NCI-H187 treated with DMSO at 0.1 percent for 48 hours (cell line): ENCODE results near the gene SH3RF3.

Source experiments
- DNase-seq: peaks from one replicate; lab custom pipeline; 2025; lab: John Stamatoyannopoulos, UW

The SH3RF3 gene

DNA sequence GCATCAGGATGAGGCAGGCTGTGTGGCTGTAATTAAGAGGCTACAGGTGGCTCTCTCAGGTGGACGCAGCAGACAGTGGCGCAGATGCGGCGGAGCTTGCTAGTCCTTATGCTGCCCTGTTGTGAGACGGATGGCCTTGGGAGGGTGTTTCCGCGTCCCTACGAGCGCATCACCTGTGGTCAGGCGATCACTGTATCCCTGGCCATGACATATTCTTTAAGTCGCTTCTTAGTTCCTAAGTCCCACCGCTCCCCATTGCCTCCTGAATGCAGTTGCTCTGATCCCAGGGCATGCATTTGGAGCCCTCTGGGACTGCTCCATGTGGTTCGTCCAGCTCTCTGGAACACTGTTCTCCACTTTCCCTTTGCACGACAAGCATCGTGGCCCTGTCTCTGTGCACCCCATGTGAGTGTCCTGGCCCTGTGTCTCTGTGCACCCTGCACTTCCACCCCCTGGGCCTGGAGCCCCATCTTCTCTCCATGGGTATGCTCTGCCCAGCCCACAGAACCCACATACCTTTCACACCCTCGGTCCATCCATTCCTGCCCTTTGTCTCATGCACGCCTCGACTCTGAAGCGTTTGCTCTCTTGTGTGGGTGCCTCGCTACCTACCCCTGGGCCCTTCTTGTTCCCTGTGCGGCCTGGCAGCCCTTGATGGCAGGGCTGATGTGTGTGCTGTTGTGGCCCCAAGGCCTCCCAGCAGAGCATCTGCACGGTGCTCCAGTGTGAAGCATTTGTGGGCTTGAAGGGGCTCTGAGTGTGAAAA, 74.4 kb downstream of the SH3RF3 start:
- DNase-seq, result no peak

- no peak for DNase-seq
Observed at GRCh38 chr2:109204412-109204811, 75.4 kb downstream of the SH3RF3 start.

- DNase-seq, result no peak
Observed at GRCh38 chr2:109205447-109205846, 76.4 kb downstream of the SH3RF3 start.

- no peak for DNase-seq
Observed at GRCh38 chr2:109206569-109207146, 77.7 kb downstream of the SH3RF3 start.

GRCh38 chr2:109207176-109207575, 78.2 kb downstream of the SH3RF3 start:
- DNase-seq, result no peak

GRCh38 chr2:109208071-109208950, 79.3 kb downstream of the SH3RF3 start:
- no peak for DNase-seq

DNA sequence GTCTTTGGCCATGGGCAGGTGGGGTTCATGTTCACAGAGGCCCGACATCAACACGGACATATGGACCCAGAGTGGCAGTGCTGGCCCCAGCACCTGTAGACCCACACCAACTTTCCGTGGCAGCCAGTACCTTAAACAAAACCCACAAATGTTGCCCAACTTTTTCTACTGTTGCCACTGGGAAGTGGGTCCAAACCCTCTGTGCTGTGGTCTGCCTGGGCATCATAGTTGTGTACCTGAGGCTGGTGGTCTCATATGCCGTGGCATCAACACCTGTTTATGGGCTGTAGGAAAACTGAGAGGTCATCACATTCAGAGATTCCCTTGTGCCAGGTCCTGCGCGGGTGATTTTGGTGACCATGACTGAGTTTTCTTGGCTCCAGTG, 79.9 kb downstream of the SH3RF3 start:
- DNase-seq, result no peak

DNA sequence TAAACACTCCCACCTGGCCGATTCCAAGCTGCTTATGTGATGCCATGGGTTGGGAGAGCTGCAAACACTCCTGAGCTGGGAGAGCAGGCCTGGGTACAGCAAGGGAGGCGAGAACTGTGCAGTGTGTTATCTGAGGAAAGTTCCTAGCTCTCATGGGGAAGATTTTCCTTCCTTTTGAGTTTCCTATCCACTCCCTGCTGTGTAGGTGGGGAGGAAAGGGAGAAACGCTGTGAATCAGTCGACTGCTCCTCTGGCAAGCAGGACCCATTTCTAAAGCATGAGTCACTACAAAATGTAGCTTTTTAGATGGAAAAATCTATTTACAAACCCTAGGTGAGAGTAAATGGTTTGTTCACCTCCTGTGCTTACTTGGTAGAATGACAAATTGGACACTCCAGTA, 80.4 kb downstream of the SH3RF3 start:
- DNase-seq, result no peak

GRCh38 chr2:109209941-109210340, 80.9 kb downstream of the SH3RF3 start:
- DNase-seq, result no peak

DNA sequence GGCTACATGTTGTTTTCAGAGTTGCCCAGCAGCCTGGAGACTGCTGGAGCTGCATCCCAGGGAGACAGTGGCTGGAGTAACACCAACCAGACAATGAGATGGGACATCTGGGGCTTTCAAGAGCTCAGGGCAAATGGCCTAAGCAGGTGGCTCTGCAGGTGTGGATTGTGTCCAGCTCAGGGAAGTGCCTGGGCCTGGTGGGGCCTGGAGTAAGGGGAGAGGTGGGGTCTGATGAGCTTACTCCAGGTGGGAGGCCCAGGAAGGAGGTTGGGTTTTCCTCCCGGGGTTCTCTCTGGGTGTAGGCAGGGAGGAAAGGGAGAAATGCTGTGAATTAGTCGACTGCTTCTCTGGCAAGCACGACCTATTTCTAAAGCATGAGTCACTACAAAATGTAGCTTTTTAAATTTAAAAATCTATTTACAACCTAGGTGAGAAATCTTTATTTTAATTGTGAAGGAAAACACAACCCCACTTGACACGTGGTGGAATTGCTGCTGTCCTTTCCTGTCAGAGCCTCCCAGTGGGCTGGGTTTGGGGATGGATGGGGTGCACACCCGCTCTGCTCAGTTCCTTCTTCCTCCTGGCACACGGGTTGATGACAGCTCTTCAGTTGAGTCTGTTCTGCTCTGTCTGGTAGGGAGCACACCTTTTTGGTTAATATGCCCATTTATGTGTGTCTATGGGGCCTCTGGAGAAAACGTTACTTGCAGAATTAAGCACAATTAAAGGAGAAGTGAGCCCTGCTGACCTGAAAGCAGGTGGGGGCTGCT, 81.6 kb downstream of the SH3RF3 start:
- no peak for DNase-seq

DNA sequence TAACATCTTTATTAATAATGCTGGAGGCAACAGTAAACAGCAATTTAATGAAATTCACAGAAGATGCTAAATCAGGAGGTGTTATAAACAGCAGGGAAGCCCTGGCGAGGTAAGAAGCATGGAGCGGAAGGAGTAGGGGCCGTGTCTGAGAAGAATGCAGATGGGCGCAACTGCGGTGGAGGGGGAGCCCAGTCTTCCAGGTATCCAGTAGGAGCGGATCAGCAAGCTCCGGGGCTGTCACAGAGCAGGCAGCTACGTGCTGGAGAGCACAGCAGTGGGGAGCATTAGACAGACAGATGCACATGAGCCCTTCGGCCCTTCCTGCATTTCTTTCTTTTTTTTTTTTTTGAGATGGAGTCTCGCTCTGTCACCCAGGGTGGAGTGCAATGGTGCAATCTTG, 82.3 kb downstream of the SH3RF3 start:
- DNase-seq, result no peak

- no peak for DNase-seq
Observed at GRCh38 chr2:109212836-109213563, 84.0 kb downstream of the SH3RF3 start.

DNA sequence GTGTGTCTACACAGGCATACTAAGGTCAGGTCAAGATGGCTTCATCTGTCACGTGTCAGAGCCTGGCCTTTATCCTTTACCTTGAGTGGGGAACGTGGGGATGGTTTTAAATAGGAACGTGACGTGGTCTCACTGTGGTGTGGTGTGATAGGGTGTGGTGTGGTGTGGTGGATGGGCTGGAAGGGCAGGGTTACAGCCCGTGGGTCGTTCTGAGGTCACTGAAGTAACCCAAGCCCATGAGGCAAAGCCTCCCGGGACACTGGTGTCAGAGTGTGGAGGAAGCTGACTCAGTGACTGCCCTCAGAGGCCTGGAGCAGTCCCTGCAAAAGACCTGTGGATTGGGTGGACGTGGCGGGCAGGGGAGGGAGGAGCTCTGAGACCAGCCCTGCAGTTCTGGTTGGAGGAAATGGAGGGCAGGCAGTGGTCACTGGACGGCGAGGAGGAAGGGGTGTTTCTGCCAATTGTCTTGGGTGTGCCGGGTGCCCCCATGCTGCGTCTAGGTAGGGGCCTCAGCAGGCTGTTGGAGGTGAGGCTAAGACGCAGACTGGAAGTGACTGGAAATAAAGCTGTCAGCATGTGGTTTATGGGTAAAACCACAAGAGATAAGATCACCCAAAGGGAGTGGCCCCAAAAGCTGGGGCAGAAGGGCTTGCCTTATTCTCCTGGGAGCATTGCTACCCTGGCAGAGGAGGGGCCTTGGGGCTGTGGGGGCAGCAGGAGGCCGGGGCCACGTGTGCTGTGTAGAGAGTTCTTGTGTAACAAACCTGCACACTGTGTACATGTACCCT, 84.8 kb downstream of the SH3RF3 start:
- no peak for DNase-seq

GRCh38 chr2:109214651-109215371, 85.8 kb downstream of the SH3RF3 start:
- DNase-seq, result no peak

DNA sequence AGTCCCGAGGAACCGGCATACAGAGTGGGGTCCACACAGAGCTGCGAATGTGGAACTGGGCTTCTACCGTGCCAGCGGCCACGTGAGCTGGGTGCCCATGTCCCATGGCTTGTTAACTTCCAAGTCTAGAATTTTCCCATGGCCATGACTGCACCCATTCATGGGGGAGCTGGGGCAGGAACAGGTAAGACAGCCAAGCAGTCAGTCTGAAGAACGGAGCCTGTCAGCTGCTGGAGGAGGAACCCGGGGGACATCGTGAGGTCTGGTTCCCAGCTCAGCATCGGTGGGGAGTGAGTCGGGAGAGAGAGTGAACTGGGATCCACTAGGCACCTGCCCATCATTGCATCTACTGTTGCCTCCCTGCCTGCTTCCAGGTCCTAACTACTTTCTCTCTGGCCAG, 86.9 kb downstream of the SH3RF3 start:
- DNase-seq, result no peak

GRCh38 chr2:109216332-109216731, 87.3 kb downstream of the SH3RF3 start:
- no peak for DNase-seq

GRCh38 chr2:109217362-109218086, 88.5 kb downstream of the SH3RF3 start:
- DNase-seq, result no peak

DNA sequence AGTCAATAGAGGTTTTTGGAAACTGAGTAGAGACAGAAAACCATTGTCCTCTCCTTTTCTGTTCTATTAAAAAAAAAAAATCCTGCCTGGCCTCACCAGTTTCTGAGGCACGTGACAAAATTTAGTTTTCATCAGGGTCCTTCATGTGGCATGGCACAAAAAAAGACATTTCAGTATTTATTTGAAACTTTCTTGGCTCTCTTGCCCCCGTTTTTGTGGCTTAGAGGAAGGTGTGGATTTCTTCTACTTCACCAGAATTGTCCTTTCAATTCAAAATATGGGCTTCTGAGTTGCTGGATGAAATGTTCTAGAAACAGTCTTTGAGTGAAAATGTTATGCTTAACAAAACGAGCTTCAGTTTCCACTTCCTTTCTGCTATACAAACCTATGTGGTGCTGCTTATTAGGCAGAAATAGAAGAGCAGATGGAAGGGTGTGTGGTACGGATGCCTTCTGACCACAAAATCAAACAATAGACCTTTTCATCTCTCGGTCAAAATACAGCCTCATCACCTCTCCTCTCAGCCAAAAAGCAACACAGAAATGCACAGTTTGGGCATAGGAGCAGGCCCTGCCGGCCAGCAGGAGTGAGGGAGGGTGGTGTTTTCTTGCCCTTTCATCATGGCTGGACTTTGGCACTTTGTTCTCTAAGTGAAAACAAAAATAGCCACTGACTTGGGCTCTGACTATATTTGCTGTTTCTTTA, 89.2 kb downstream of the SH3RF3 start:
- no peak for DNase-seq

GRCh38 chr2:109218792-109219126, 89.8 kb downstream of the SH3RF3 start:
- DNase-seq, result no peak
